Panc1 (cell line): ENCODE results near the gene SALL4.

Source experiments
- CTCF ChIP-seq: fragments of 450-650 bp; IDR thresholded peaks from 2 replicates; pipeline ENCODE4 v1.5.1; 2017; ENCODE audit warnings: mild to moderate bottlenecking
- POLR2AphosphoS5 ChIP-seq: IDR thresholded peaks from 2 replicates; pipeline ENCODE4 v1.6.1; 2012; ENCODE audit warnings: mild to moderate bottlenecking, low read depth, low read length, moderate library complexity
- SIN3A ChIP-seq: IDR thresholded peaks from 2 replicates; pipeline ENCODE4 v1.6.1; 2012; ENCODE audit warnings: low read depth, mild to moderate bottlenecking, low read length, moderate library complexity, borderline replicate concordance; ENCODE audit not compliant: insufficient read depth

DNA sequence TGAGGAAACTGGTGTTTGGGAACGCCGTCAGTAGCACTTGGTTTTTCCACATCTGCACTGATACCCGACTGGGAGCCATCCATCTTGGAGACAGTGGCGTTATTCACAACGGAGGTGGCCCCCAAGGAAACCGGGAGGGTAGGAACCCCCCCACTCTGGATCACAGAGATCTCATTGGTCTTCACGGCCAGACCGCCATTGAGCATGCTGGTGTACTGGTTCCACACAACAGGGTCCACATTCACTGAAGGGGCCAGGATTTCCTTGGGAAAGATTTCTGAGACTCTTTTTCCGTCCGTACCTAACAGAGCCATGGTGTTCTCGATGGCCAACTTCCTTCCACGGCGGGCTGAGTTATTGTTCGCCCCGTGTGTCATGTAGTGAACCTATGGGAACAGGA, 18.0 kb downstream of the SALL4 start:
- TF ChIP-seq CTCF (no peak), POLR2AphosphoS5 (no peak), SIN3A (no peak)
